PC-3 (cell line): ENCODE results near the gene SCD. TPM values are rescaled to one million over a fixed set of nuclear protein-coding genes. Genes with fewer than 3 reads are reported as not detected.
A peak's percentile ranks its signal among the peaks of the same experiment; 100 is the strongest.

ENCODE experiments used
- ATAC-seq: fragments of 200-7000 bp; cut with Tn5 transposase; 2 replicates; pipeline ENCODE4 v1.9.1; 2020; ENCODE audit warnings: mild to moderate bottlenecking, moderate library complexity
- BruUV-seq: library from RNA; stranded (reverse); fragments of 400-500 nt; replicated peaks from 2 replicates; lab custom pipeline; 2021; lab: Mats Ljungman, UMichigan
- CTCF ChIA-PET: fragments of 300-600 bp; sonication (Branson Sonifier 250); formaldehyde crosslinking; loops from one replicate; lab custom pipeline; 2022; ENCODE audit warnings: antibody characterized with exemption; lab: Charles Lee
- POLR2A ChIA-PET: fragments of 300-600 bp; sonication (Branson Sonifier 250); formaldehyde crosslinking; loops from one replicate; lab custom pipeline; 2022; ENCODE audit warnings: antibody characterized with exemption; ENCODE audit not compliant: unreplicated experiment; lab: Charles Lee
- DNase-seq: peaks from one replicate; pipeline ENCODE4 v3.0.0-alpha.2; 2015
- H2AFZ ChIP-seq: fragments of 300-600 bp; sonication (generic); 2 replicates; pipeline ENCODE4 v1.6.0; 2016; ENCODE audit warnings: antibody characterized with exemption, low read length
- H3F3A ChIP-seq: fragments of 300-600 bp; sonication (generic); one replicate; pipeline ENCODE4 v1.6.0; 2017; ENCODE audit warnings: antibody characterized with exemption, low read length, control low read depth, mild to moderate bottlenecking; ENCODE audit not compliant: unreplicated experiment
- H3K27ac ChIP-seq: fragments of 300-600 bp; sonication (generic); 2 replicates; pipeline ENCODE4 v1.5.1; 2016; ENCODE audit warnings: mild to moderate bottlenecking, low read length
- H3K27me3 ChIP-seq: fragments of 300-600 bp; sonication (generic); 2 replicates; pipeline ENCODE4 v1.6.1; 2016; ENCODE audit warnings: low read length, mixed read lengths
- H3K36me3 ChIP-seq: fragments of 300-600 bp; sonication (generic); 2 replicates; pipeline ENCODE4 v1.6.1; 2016; ENCODE audit warnings: low read depth, mixed run types, low read length, mixed read lengths
- H3K4me1 ChIP-seq: fragments of 300-600 bp; sonication (generic); 2 replicates; pipeline ENCODE4 v1.5.1; 2016; ENCODE audit warnings: low read length; ENCODE audit not compliant: insufficient read depth
- H3K4me2 ChIP-seq: fragments of 300-600 bp; sonication (generic); 2 replicates; pipeline ENCODE4 v1.6.0; 2016; ENCODE audit warnings: low read length
- H3K4me3 ChIP-seq: fragments of 300-600 bp; sonication (generic); 2 replicates; pipeline ENCODE4 v1.5.1; 2016; ENCODE audit warnings: mild to moderate bottlenecking, low read length, mixed read lengths
- H3K79me2 ChIP-seq: fragments of 300-600 bp; sonication (generic); 2 replicates; pipeline ENCODE4 v1.6.1; 2017; ENCODE audit warnings: low read length, mixed read lengths
- H3K9ac ChIP-seq: fragments of 300-600 bp; sonication (generic); 2 replicates; pipeline ENCODE4 v1.6.0; 2016; ENCODE audit warnings: mild to moderate bottlenecking, low read length
- H3K9me2 ChIP-seq: fragments of 300-600 bp; sonication (generic); replicated peaks from 2 replicates; pipeline ENCODE4 v1.6.1; 2016; ENCODE audit warnings: mixed run types, low read length, mixed read lengths
- H3K9me3 ChIP-seq: fragments of 300-600 bp; sonication (generic); 2 replicates; pipeline ENCODE4 v1.6.1; 2016; ENCODE audit warnings: low read length, mixed read lengths
- H4K20me1 ChIP-seq: fragments of 300-600 bp; sonication (generic); 2 replicates; pipeline ENCODE4 v1.6.1; 2016; ENCODE audit warnings: low read length, mixed read lengths
- CTCF ChIP-seq: fragments of 300-600 bp; sonication (generic); conservative IDR thresholded peaks from 2 replicates; pipeline ENCODE4 v1.5.1; 2017; ENCODE audit warnings: antibody characterized with exemption, low read depth, mild to moderate bottlenecking, low read length
- EZH2 ChIP-seq: fragments of 300-600 bp; sonication (generic); IDR thresholded peaks from one replicate; pipeline ENCODE4 v1.6.1; 2017; ENCODE audit warnings: antibody characterized with exemption, mild to moderate bottlenecking, low read length; ENCODE audit not compliant: unreplicated experiment
- EZH2phosphoT487 ChIP-seq: fragments of 300-600 bp; sonication (generic); IDR thresholded peaks from 2 replicates; pipeline ENCODE4 v1.6.1; 2018; ENCODE audit warnings: mild to moderate bottlenecking, antibody characterized with exemption, low read length, borderline replicate concordance
- intact Hi-C: fragments of 100-400 bp; cut with micrococcal nuclease; formaldehyde crosslinking; loops from 2 replicates; pipeline ENCODE4 v1.9.0; 2023
- total RNA-seq: library from RNA; depleted of rRNA; stranded (reverse); fragments of >200 nt; gene quantifications from 2 replicates; pipeline ENCODE4 v1.2.3, GENCODE V29; 2014

SCD gene
- total RNA-seq, 1 experiment from 2014 or later: 121 TPM

GRCh38 chr10:100395626-100396025 is 48.6 kb downstream of the SCD start:
- intact Hi-C loops: no loop called here
- Histone ChIP-seq H3K79me2 (no peaks in the 10 kb centered on the region), H3K9me3 (no peaks in the 10 kb centered on the region), H3K36me3 (no peaks in the 10 kb centered on the region), H3K27ac (no peak overlapping the region), H3K4me2 (no peak overlapping the region), H3K9ac (no peak overlapping the region), H3F3A (no peaks in the 10 kb centered on the region), H3K27me3 (no peaks in the 10 kb centered on the region), H3K4me3 (no peak overlapping the region), H2AFZ (no peak overlapping the region), H4K20me1 (no peaks in the 10 kb centered on the region), H3K4me1 (peaks cover 6% of the 10 kb centered on the region; the same call in 1 of the 2 replicates), H3K9me2 (no peaks in the 10 kb centered on the region)
- ChIA-PET POLR2A (no interaction called here), CTCF (interaction anchor here (0.7 kb wide), 1 partner anchor 22 kb away, joined by 4 read pairs; no protein-coding TSS in a partner anchor)
- no TSS peak for BruUV-seq
- ATAC-seq (peak; percentile 83), DNase-seq (peak; percentile 16)
- TF ChIP-seq EZH2 (no peak), CTCF (no peak), EZH2phosphoT487 (no peak)

GRCh38 chr10:100396605-100397004 is 49.6 kb downstream of the SCD start:
- CTCF ChIA-PET: no interaction called here
- POLR2A ChIA-PET: no interaction called here
- no peak for ATAC-seq

More at GRCh38 chr10:100396605-100397004, 49.6 kb downstream of the SCD start:
- Histone ChIP-seq H3K4me3 (no peak overlapping the region), H3K36me3 (no peaks in the 10 kb centered on the region), H3F3A (no peaks in the 10 kb centered on the region), H3K9ac (no peak overlapping the region), H2AFZ (no peak overlapping the region), H3K27ac (no peak overlapping the region), H3K9me3 (no peaks in the 10 kb centered on the region), H3K4me2 (no peak overlapping the region), H3K4me1 (peaks cover 6% of the 10 kb centered on the region; the same call in 1 of the 2 replicates), H4K20me1 (no peaks in the 10 kb centered on the region), H3K79me2 (no peaks in the 10 kb centered on the region), H3K27me3 (no peaks in the 10 kb centered on the region), H3K9me2 (no peaks in the 10 kb centered on the region)
- no TSS peak for BruUV-seq
- no peak for DNase-seq
- intact Hi-C loops: no loop called here
- TF ChIP-seq EZH2 (no peak), EZH2phosphoT487 (no peak), CTCF (no peak)
